LoVo (cell line): ENCODE measurements around the gene GLTP.
A peak's percentile ranks its signal among the peaks of the same experiment; 100 is the strongest.

Source experiments
- DNase-seq: peaks from one replicate; pipeline ENCODE4 v3.0.0-alpha.2; 2016; ENCODE audit warnings: low spot score

GLTP gene

GRCh38 chr12:109820816-109821381 lies 59.4 kb downstream of the GLTP start:
- DNase-seq, result peak; percentile 52

DNA sequence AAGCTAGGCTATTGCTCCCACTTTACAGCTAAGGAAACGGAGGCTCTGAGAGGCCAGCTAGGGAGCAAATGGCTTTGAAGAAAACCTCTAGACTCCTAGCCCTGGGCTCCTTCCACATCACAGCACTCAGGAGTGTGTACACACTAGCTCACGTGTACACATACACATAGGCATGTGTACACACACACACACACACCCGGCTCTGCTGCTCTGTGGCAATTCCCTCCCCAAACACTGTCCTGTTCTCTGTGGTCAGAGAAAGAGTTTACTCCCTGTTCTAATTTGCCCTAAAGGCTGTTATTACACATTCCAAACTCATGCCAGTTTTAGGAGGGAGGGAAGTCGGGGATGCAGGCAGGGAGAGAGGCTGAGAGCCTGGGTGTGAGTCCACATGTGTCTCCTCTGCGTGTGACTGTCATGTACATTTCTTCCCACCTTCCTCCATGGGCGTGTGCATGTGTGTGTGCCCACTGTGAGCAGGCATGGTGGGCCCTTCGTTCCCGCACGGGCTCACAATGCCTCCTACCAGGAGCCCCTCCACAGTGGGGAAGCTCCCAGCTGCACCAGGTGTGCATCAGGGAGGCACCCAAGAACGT lies 61.3 kb downstream of the GLTP start:
- no peak for DNase-seq

DNA sequence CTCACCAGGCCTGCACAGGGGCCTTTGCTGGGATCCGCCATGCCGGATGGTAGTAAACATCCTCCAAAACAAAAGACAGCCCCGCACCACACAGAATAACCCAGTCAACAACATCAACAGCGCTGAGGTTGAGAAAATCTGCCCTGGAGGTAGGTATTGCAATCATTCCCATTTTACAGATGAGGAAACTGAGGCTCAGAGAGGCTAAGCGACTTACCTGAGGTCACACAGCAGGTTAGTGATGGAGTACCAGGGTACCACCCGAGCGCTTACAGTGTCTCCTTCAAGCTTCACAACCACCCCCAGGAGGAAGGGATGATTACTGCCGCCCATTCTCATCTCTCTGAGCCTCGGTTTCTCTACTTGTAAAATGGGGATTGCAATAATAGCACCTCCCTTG lies 62.1 kb downstream of the GLTP start:
- no peak for DNase-seq

- no peak for DNase-seq
These were observed 62.6 kb downstream of the GLTP start for GRCh38 chr12:109817627-109818231.

DNA sequence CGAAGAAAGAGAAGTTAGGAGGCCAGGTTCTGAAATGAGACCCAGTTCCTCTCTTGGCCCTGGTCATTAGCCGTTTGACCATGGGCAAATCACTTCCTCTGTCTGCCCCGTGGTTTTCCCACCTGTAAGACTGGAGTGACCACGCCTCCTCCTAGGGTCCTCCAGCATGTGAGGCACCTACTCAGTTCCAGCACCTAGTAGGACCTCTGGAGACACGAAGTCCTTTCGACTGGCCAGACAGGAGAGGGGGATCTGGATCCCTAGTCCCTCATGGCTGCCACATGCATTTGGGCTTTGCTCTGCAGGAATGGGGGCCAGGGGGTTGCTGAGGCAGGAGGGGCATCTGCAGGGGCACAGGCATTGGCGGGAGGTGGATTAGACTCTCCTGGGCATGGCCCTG lies 63.5 kb downstream of the GLTP start:
- no peak for DNase-seq

- no peak for DNase-seq
These were observed 64.4 kb downstream of the GLTP start for GRCh38 chr12:109815757-109816617.

DNA sequence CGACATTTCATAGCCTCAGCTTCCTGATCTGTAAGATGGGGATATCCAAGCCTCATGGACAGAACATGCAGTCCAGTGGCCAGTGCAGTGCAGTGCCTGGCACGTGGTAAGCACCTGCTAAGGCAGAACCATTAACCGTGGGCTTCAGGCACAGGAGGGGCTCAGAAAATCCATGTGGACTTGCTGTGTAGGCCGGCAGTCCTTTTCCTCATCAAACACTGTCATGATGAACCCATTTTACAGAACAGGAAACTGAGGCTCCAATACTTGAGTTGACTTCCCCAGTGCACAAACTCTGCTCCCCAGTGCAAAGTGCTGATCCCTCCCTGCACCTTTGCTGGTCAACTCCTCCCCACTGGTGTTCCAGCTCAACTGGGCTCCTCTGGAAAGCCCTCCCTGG lies 65.1 kb downstream of the GLTP start:
- DNase-seq, result no peak

DNA sequence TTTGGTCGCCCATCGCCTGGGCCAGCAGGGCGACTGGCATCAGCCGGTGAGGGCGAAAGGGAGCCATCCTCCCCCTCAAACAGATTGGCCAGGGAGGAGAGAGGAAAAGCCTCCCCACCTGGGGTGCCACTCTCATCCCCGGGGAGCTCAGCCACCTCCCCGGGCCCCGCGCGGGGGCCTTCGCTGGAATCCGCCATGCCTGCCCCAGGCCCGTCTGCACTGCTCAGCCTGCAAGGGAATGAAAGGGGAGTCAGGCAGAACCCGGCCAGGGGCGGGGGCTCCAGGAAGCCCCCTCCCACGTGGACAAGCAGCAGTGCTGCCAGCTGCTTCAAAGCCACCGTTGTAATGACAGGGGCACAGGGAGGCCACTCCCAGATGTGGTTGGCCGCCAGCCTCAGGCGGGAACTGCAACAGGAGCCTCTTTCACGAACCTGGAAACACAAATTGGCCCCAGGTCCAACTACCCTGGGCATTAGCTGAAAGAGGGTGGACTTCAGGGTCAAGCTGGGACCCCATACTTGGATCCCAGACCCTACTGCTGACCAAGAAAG lies 65.7 kb downstream of the GLTP start:
- no peak for DNase-seq

- no peak for DNase-seq
These were observed 66.4 kb downstream of the GLTP start for GRCh38 chr12:109813810-109814416.

- no peak for DNase-seq
These were observed 68.7 kb downstream of the GLTP start for GRCh38 chr12:109811624-109811995.

GRCh38 chr12:109810954-109811623 lies 69.3 kb downstream of the GLTP start:
- DNase-seq, result no peak

- DNase-seq, result no peak
These were observed 71.3 kb downstream of the GLTP start for GRCh38 chr12:109808876-109809646.

- DNase-seq, result no peak
These were observed 72.2 kb downstream of the GLTP start for GRCh38 chr12:109807954-109808643.

- peak; percentile 66 for DNase-seq
These were observed 75.2 kb downstream of the GLTP start for GRCh38 chr12:109804820-109805761.

DNA sequence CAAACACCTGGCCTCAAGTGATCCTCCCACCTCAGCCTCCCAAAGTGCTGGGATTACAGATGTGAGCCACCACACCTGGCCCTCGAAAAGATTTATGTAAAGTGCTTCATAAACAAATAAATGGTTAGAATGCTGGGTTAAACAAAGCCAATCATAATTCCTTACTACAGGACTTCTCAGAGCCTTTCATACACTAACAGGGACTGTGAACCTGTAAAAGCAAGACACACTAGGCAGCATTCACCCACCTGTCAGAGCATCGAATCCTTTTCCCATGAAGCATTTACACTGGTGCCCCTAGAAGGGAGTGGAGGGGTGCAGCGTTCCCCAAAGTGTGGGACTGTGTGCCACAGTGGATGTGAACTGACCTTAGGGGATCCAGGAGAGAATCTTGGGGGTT lies 76.7 kb downstream of the GLTP start:
- no peak for DNase-seq

DNA sequence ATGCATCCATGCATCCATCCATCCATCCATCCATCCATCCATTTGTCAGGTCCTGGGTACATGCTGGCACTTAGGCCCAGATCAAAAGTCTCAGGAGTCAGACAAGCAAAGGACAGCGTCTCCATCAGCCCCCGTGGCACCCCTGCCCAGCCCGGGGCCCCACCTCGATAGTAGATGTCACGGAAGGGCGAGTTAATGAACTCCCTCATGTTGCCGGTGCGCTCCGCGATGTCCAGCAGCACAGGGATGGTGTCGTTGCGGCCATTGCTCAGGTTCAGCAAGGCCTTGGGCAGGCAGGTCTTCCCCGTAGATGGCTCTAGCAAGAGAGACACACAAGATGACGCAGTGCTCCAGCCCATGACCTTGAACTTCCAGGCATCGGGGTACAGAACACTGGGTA lies 77.5 kb downstream of the GLTP start:
- DNase-seq, result no peak
